Uterus (tissue), 4 donors: ENCODE results near the gene SLAMF8. TPM values are rescaled to one million over a fixed set of nuclear protein-coding genes. Genes with fewer than 3 reads are reported as not detected.
A peak's percentile ranks its signal among the peaks of the same experiment; 100 is the strongest.

ENCODE experiments used
- DNase-seq, 2 donors: peaks; one replicate each; pipeline ENCODE4 v3.0.0-alpha.2; 2019 to 2020
- H3K27ac ChIP-seq, 2 donors: fragments of 200-600 bp; sonication (generic); 1 replicate in 1 of 2; 2 replicates in 1 of 2; pipeline ENCODE4 v1.5.1; 2016 to 2018
- H3K27me3 ChIP-seq, 2 donors: fragments of 200-600 bp; sonication (generic); one replicate each; pipeline ENCODE4 v1.5.1; 2018 to 2019; ENCODE audit warnings: control low read depth in 1 of 2
- H3K36me3 ChIP-seq, 2 donors: fragments of 200-600 bp; sonication (generic); one replicate each; pipeline ENCODE4 v1.5.1; 2019; ENCODE audit warnings: control low read depth in 1 of 2
- H3K4me1 ChIP-seq, 2 donors: fragments of 200-600 bp; sonication (generic); one replicate each; pipeline ENCODE4 v1.5.1; 2018 to 2019; ENCODE audit warnings: control low read depth in 1 of 2
- H3K4me3 ChIP-seq, 2 donors: fragments of 200-600 bp; sonication (generic); 1 replicate in 1 of 2; 2 replicates in 1 of 2; pipeline ENCODE4 v1.5.1; 2018 to 2019; ENCODE audit warnings: mild to moderate bottlenecking in 1 of 2
- H3K9me3 ChIP-seq, 2 donors: fragments of 200-600 bp; sonication (generic); one replicate each; pipeline ENCODE4 v1.5.1; 2019; ENCODE audit warnings: control low read depth in 1 of 2
- CTCF ChIP-seq, 4 experiments: fragments of 200-600 bp in 2 of 4; fragments of 450-650 bp in 2 of 4; sonication (generic) in 2 of 4; IDR thresholded peaks; one replicate each; pipeline ENCODE4 v1.5.1; 2016 to 2019; ENCODE audit warnings: antibody characterized with exemption in 4 of 4, mild to moderate bottlenecking in 2 of 4, moderate library complexity in 1 of 4
- POLR2A ChIP-seq, 2 donors: fragments of 450-650 bp; IDR thresholded peaks; one replicate each; pipeline ENCODE4 v1.6.1; 2016; ENCODE audit warnings: antibody characterized with exemption in 2 of 2, mild to moderate bottlenecking in 1 of 2, moderate library complexity in 1 of 2
- intact Hi-C: fragments of 100-400 bp; cut with DNase I; formaldehyde crosslinking; loops from one replicate; pipeline ENCODE4 v1.15.1; 2023; ENCODE audit warnings: low total_unique reads
- total RNA-seq, 4 donors: library from RNA; depleted of rRNA in 3 of 4; stranded (reverse); fragments of >200 nt in 3 of 4; gene quantifications; one replicate each; pipeline versions ENCODE4 v1.1.0 to v1.2.4, GENCODE V29; 2014 to 2023
- donor health status: DM: yes; HTN: yes; CAD: no.

SLAMF8 gene
- total RNA-seq, 4 donors from 2014 or later = 0.28 to 3.2 (median 1.1) TPM; not detected in 1

GRCh38 chr1:159781992-159782391, 44.7 kb upstream of the SLAMF8 start:
- H3K4me1 ChIP-seq = no peaks in the 10 kb centered on the region
- intact Hi-C loops = no loop called here
- TF ChIP-seq CTCF (IDR thresholded peaks at IDR 0.05) = no peak
- H3K9me3 ChIP-seq = no peaks in the 10 kb centered on the region
- peak overlapping the region in 1 of 2 donors; percentile 73 for H3K4me3 ChIP-seq
- DNase-seq = no peak
- no peaks in the 10 kb centered on the region for H3K27me3 ChIP-seq
- H3K36me3 ChIP-seq = no peaks in the 10 kb centered on the region
- peak overlapping the region; percentile 74 to 85 for H3K27ac ChIP-seq

GRCh38 chr1:159783724-159784123, 42.9 kb upstream of the SLAMF8 start:
- H3K27ac ChIP-seq = no peak overlapping the region
- intact Hi-C loops = no loop called here
- H3K4me1 ChIP-seq = no peaks in the 10 kb centered on the region
- H3K9me3 ChIP-seq = no peaks in the 10 kb centered on the region
- no peaks in the 10 kb centered on the region for H3K27me3 ChIP-seq
- no peak for DNase-seq
- TF ChIP-seq POLR2A (IDR thresholded peaks at IDR 0.05) (no peak), CTCF (IDR thresholded peaks at IDR 0.05) (no peak)
- no peak overlapping the region for H3K4me3 ChIP-seq
- H3K36me3 ChIP-seq = no peaks in the 10 kb centered on the region

- H3K27ac ChIP-seq = no peak overlapping the region
- H3K4me1 ChIP-seq = no peaks in the 10 kb centered on the region
- no peak overlapping the region for H3K4me3 ChIP-seq
- no peaks in the 10 kb centered on the region for H3K27me3 ChIP-seq
- no peak for TF ChIP-seq POLR2A (IDR thresholded peaks at IDR 0.05)
- no peak for TF ChIP-seq CTCF (IDR thresholded peaks at IDR 0.05)
- no peak for DNase-seq
- H3K9me3 ChIP-seq = no peaks in the 10 kb centered on the region
- intact Hi-C loops = no loop called here
- H3K36me3 ChIP-seq = no peaks in the 10 kb centered on the region
Observed at GRCh38 chr1:159786465-159786864, 40.2 kb upstream of the SLAMF8 start.

- Histone ChIP-seq H3K4me3 (no peak overlapping the region), H3K27me3 (no peaks in the 10 kb centered on the region), H3K4me1 (no peaks in the 10 kb centered on the region), H3K27ac (no peak overlapping the region), H3K9me3 (no peaks in the 10 kb centered on the region), H3K36me3 (no peaks in the 10 kb centered on the region)
- intact Hi-C loops = no loop called here
- no peak for TF ChIP-seq POLR2A (IDR thresholded peaks at IDR 0.05)
- TF ChIP-seq CTCF (IDR thresholded peaks at IDR 0.05) = no peak
- no peak for DNase-seq
Observed at GRCh38 chr1:159786966-159787365, 39.7 kb upstream of the SLAMF8 start.

- Histone ChIP-seq H3K4me1 (no peaks in the 10 kb centered on the region), H3K27me3 (no peaks in the 10 kb centered on the region), H3K4me3 (no peak overlapping the region), H3K27ac (no peak overlapping the region), H3K36me3 (no peaks in the 10 kb centered on the region), H3K9me3 (no peaks in the 10 kb centered on the region)
- no peak for TF ChIP-seq POLR2A (IDR thresholded peaks at IDR 0.05)
- TF ChIP-seq CTCF (IDR thresholded peaks at IDR 0.05) = peak in 3 of 4 experiments; percentile 6 to 40 (median 35)
- intact Hi-C loops = no loop called here
- no peak for DNase-seq
Observed at GRCh38 chr1:159790237-159790917, 36.3 kb upstream of the SLAMF8 start.
